ENCODE measurements around the gene PLK1. TPM values are rescaled to one million over a fixed set of nuclear protein-coding genes. Genes with fewer than 3 reads are reported as not detected.

Gene PLK1
- total RNA-seq, 4 donors from 2014 or later = 2.4 to 5.9 (median 4.4) TPM

DNA sequence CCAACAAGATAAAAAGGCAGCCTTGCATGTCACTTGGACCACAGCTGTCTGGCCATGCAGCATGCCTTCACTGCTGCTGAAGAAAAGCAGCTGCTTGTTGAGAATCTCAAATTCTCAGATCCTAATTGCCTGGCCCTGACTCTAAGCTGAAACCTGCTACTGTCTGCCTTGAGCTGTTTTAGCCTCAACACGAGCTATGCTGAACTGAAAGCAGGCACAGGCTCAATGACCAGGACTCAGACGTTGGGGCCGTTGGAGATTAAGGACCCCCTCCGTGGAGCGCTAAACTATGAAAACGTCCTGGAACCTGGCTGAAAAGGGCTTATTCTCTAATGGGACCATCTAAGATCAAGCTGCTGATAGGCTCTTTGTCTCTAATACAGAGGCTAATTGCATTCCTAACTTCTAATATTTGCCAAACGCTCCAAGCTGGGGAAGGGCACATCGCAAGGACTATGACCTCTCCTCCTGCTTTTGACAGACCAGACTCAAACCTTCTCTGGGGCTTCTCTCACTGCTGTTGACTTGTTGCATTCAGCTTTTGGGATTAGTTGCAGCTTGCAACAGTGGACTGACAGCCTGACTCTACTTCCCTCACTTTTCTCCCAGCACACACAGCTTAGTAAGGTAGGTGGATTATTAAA is 4.6 kb upstream of the PLK1 start:
- intact Hi-C loops (cut with DNase I; ENCODE audit: low total_unique reads) = no loop called here
- no peak overlapping the region for H3K4me3 ChIP-seq (ENCODE audit: low read depth, poor library complexity, severe bottlenecking)
- DNase-seq (ENCODE audit: low spot score in 2 of 2) = peak in 1 of 2 donors; percentile 20
- whole genome bisulfite sequencing, 2 donors = 68 to 87% methylated on average over 8 of the region's 8 CpGs
- TF ChIP-seq, protein P1, sequence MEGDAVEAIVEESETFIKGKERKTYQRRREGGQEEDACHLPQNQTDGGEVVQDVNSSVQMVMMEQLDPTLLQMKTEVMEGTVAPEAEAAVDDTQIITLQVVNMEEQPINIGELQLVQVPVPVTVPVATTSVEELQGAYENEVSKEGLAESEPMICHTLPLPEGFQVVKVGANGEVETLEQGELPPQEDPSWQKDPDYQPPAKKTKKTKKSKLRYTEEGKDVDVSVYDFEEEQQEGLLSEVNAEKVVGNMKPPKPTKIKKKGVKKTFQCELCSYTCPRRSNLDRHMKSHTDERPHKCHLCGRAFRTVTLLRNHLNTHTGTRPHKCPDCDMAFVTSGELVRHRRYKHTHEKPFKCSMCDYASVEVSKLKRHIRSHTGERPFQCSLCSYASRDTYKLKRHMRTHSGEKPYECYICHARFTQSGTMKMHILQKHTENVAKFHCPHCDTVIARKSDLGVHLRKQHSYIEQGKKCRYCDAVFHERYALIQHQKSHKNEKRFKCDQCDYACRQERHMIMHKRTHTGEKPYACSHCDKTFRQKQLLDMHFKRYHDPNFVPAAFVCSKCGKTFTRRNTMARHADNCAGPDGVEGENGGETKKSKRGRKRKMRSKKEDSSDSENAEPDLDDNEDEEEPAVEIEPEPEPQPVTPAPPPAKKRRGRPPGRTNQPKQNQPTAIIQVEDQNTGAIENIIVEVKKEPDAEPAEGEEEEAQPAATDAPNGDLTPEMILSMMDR (IDR thresholded peaks at IDR 0.05) = no peak
- TF ChIP-seq POLR2A (IDR thresholded peaks at IDR 0.05) = no peak

DNA sequence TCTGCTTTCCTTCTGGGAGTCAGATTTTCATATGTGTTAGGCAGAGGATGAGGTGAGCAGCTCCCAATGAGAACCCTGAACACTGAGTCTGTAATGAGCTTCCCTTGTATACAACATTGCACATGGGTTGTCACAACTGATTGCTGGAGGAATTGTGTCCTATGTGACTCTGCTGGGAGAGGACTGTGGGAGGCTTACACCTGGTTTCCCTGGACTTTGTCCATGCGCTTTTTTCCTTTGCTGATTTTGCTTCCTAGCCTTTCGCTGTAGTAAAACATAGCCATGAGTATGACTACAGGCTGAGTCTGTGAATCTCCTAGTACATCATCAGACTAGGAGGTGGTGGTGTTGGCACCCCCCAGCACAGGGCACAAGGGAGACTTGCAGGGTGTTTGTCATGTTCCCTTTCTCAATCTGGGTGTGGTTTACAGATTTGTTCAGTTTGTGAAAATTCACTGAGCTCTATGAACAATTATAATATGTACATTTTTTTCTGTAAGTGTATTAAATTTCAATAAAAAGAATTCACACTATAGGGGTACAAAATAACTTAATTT is 1.7 kb upstream of the PLK1 start:
- peak in 1 of 2 donors; percentile 31 for DNase-seq (ENCODE audit: low spot score in 2 of 2)
- H3K4me3 ChIP-seq (ENCODE audit: low read depth, poor library complexity, severe bottlenecking) = no peak overlapping the region
- intact Hi-C loops (cut with DNase I; ENCODE audit: low total_unique reads) = no loop called here
- TF ChIP-seq, protein P1 (IDR thresholded peaks at IDR 0.05) = no peak
- TF ChIP-seq POLR2A (IDR thresholded peaks at IDR 0.05) = no peak
- 95 to 100% methylated on average over 2 of the region's 2 CpGs for WGBS, 2 donors

DNA sequence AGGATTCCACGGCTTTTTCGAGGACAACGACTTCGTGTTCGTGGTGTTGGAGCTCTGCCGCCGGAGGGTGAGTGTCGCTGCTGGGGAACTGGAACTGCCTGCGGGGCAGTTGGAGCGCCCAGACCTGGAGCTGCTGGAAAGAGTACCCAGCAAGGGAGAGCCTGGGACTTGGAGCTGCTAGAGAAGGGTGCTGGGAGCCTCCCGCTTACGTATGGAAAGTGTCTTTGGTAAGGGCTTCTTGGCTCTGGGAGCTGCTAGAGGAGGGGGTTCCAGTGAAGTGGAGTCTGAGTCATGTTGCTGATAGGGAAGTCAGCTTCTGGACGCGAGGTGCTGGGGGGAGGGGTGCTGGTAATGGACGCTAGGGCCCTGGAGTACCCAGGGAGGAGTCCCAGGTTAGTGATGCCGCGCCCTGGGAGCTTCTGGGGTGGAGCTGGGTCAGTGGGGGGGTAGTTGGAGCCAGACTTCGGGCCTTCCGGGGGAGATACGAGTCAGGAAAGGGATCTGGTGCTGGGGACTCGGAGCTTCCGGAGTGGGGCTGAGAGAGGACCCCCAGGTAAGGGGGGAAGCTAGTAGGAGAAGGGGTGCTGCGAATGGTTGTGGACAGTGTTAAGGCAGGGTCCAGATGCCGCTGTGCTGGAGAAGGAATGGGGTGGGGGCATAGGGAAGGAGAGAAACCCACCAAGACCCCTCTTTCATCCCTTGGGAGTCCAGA is 741 bp downstream of the PLK1 start:
- intact Hi-C loops (cut with DNase I; ENCODE audit: low total_unique reads) = no loop called here
- 11 to 12% methylated on average over 24 of the region's 24 CpGs for WGBS, 2 donors
- TF ChIP-seq, protein P1 (IDR thresholded peaks at IDR 0.05) = no peak
- TF ChIP-seq POLR2A (IDR thresholded peaks at IDR 0.05) = no peak
- peak in 1 of 2 donors; percentile 83 for DNase-seq (ENCODE audit: low spot score in 2 of 2)
- peak overlapping the region; percentile 19 for H3K4me3 ChIP-seq (ENCODE audit: low read depth, poor library complexity, severe bottlenecking)

DNA sequence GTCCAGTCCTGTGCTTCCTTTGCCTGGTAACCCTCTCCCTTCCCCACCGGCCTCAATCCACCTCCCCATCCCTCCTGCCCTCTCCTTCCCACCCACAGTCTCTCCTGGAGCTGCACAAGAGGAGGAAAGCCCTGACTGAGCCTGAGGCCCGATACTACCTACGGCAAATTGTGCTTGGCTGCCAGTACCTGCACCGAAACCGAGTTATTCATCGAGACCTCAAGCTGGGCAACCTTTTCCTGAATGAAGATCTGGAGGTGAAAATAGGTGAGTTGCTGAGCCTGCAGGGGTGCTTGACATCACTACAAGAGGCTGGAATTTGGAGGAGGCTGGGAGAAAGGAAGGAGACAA is 1.3 kb downstream of the PLK1 start:
- intact Hi-C loops (cut with DNase I; ENCODE audit: low total_unique reads) = no loop called here
- no peak overlapping the region for H3K4me3 ChIP-seq (ENCODE audit: low read depth, poor library complexity, severe bottlenecking)
- peak in 1 of 2 donors; percentile 76 for DNase-seq (ENCODE audit: low spot score in 2 of 2)
- TF ChIP-seq, protein P1 (IDR thresholded peaks at IDR 0.05) = no peak
- TF ChIP-seq POLR2A (IDR thresholded peaks at IDR 0.05) = no peak
- 33 to 39% methylated on average over 6 of the region's 6 CpGs for WGBS, 2 donors

DNA sequence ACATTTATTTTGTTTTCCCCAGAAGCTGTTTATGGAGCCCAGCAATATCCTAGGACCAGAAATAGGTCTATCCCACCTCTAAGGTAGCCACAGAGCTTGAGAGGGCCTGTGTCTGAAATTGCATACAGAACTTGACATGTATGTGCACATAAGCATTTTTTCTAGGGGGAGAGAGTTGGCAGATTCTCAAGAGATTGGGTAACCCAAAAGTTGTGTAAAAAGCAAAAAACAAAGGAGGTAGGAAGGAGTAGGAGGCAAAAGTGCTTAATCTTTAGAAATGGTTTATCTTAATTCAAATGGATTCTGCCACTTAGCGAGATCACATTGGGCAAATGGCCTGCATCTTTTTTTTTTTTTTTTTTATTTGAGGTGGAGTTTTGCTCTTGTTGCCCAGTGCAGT is 3.5 kb downstream of the PLK1 start:
- TF ChIP-seq POLR2A (IDR thresholded peaks at IDR 0.05) = no peak
- TF ChIP-seq, protein P1 (IDR thresholded peaks at IDR 0.05) = no peak
- WGBS, 2 donors = 91 to 96% methylated on average over 1 of the region's 1 CpG
- no peak overlapping the region for H3K4me3 ChIP-seq (ENCODE audit: low read depth, poor library complexity, severe bottlenecking)
- intact Hi-C loops (cut with DNase I; ENCODE audit: low total_unique reads) = no loop called here
- DNase-seq (ENCODE audit: low spot score in 2 of 2) = no peak

Data from lower leg skin (tissue), 4 donors.